HG03460 (cell line): Measurements from ENCODE around the gene UQCR10.
"Not testable (repeated sequence)": the region's sequence is repeated elsewhere in the genome, so short reads cannot be mapped to it uniquely, and the experiment has no call there.

Experiments
- ATAC-seq: cut with Tn5 transposase; IDR thresholded peaks from one replicate; pipeline ENCODE4 v1.9.1; 2021; ENCODE audit not compliant: unreplicated experiment

The UQCR10 gene

DNA sequence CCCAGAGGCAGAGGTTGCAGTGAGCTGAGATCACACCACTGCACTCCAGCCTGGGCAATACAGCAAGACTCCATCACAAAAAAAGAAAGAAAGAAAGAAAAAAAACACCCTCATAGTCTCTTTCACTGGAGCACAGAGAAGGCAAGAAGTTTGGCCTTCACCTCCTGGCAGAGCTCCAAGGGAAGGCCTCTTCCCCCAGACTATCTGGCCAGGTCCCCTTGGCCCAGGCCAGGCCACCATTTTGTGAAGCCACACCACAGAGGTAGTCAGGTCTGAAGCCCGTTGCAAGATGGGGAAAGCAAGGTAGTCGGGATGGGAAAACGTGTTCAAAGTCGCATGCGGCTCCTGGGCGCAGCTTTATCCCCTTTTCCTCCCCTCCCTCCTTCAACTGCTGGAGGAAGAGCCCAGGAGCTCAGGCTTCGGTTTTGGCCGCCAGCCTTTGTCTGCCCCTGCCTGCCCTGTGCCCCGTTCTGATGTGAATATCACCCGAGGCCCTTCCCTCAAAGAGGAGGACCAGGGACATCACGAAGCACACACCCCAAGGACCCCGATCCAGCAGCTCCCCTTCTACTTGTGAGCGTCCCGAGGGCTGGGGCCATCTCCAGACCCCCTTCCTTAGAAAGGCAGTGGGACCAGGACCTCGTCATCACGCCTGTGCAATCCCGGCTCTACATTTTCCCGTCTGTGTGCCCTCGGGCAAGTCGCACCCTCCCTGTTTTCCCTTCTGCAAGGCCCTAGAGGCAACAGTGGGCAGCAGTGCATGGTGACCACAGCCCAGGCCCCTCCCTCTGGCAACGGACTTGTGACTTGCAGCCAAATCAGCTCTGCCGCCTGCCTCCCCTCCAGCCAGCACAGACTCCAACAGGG lies 29.7 kb upstream of the UQCR10 start:
- no peak for ATAC-seq

DNA sequence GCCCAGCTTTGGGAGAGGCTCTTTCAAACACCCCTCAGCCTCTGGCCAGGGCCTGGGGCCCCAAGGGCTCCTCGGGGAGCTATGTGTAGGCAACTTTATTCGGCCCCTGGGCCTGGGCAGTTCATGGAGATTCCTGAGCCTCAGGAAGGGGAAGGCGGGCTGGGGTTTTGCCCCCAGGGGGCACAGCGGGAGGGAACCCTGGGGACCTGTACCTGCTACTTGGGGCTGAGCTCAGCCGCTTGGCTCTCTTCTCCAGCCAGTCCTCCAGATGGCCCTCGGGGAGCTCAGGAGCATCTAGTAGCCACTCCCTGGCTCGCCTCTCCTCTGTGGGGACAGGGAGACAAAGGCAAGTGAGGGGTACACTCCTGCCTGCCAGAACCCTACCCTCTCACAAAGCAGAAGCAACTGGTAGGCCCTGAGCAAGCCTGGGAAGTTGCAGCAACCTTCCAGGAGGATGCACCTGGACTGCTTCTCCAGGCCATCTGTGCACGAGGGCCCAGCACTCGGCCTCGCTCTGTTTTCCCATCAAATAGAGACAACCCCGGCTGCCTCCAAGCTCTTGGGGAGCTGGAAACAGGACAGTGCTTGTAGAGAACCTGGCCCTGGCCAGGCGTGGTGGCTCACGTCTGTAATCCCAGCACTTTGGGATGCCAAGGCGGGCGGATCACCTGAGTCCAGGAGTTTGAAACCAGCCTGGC lies 28.9 kb upstream of the UQCR10 start:
- no peak for ATAC-seq

DNA sequence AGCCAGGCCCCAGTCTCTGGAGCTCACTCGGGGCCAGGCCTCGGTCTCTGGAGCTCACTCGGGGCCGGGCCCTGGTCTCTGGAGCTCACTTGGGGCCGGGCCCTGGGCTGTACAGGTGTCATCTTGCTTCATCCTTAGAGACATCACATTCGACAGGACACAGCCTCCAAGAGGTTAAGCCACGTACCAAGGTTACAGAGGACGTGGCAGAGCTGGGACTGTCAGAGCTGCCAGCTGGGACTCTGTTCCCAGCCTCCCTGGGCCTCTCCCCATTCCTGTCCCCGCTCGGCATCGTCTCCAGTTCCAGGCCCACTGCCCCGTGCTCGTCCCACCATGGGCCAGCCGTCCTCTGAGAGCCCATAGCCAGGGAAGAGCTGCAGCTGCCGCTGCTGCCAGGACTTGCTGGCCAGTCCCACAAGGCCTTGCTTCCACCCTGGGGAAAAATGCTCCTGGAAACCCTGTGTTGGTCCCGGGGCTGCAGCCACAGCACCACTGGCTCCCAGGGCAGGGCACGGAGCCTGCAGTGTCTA lies 27.8 kb upstream of the UQCR10 start:
- ATAC-seq = no peak

GRCh38 chr22:29740216-29740615 lies 27.0 kb upstream of the UQCR10 start:
- no peak for ATAC-seq

DNA sequence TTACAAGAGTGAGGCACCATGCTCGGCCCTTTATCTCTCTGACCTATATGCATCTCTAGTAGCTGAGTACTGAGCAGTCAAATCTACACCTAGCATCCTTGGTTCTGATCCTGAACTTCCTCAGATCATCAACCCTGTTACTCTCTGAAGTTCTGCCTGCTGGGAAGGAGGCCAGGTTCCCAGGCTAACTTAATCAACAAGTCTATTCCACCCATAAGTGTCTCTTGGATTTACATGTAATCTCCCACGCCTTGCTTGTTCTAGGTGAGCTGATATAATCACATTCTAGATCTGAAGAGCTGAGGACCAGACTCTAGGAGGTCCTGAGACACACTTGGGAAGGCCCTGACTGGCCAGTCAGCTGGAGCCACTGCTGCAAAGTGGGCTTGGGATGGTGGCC lies 25.2 kb upstream of the UQCR10 start:
- ATAC-seq = no peak

- ATAC-seq = no peak
These were observed 24.8 kb upstream of the UQCR10 start for GRCh38 chr22:29742326-29742725.

DNA sequence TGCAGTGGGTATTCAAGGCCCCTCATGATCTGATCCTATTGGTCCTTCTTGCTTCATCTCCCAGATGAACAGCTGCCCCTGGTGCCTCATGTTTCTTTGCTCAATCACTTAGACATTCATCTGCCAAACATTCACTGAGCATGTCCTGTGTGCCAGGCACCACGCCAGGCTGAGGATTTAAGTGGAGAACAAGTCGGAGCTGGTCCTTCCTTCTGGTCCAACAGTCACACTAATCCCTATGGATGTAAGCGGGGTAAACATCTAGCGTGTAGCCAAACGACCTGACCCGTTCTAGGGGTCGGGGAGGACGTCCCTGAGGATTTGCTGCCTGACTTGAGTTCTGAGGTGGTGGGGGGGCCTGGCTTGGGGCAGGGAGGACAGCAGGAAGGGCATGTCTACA lies 22.3 kb upstream of the UQCR10 start:
- ATAC-seq = no peak

DNA sequence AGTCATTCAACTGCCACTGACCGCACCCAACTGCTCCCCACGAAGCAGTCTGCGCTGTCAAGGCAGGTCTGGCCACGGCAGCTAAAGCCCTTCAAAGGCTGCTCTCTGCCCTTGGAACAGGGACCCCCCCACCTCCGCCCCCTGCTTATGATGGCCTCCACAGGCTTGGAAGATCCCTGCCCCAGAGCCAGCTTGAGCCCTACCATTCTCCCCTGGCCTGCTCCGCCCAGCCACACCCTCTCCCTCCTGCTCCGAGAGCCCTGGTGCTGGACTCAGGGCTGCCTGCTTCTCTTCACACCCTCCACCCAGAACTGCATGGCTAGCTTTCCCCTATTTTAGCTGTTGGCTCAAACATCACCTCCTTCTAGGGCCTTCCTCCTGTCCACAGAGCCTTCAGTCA lies 19.3 kb upstream of the UQCR10 start:
- no peak for ATAC-seq

- ATAC-seq = no peak
These were observed 18.8 kb upstream of the UQCR10 start for GRCh38 chr22:29748248-29748893.

- ATAC-seq = no peak
These were observed 17.1 kb upstream of the UQCR10 start for GRCh38 chr22:29750029-29750428.

DNA sequence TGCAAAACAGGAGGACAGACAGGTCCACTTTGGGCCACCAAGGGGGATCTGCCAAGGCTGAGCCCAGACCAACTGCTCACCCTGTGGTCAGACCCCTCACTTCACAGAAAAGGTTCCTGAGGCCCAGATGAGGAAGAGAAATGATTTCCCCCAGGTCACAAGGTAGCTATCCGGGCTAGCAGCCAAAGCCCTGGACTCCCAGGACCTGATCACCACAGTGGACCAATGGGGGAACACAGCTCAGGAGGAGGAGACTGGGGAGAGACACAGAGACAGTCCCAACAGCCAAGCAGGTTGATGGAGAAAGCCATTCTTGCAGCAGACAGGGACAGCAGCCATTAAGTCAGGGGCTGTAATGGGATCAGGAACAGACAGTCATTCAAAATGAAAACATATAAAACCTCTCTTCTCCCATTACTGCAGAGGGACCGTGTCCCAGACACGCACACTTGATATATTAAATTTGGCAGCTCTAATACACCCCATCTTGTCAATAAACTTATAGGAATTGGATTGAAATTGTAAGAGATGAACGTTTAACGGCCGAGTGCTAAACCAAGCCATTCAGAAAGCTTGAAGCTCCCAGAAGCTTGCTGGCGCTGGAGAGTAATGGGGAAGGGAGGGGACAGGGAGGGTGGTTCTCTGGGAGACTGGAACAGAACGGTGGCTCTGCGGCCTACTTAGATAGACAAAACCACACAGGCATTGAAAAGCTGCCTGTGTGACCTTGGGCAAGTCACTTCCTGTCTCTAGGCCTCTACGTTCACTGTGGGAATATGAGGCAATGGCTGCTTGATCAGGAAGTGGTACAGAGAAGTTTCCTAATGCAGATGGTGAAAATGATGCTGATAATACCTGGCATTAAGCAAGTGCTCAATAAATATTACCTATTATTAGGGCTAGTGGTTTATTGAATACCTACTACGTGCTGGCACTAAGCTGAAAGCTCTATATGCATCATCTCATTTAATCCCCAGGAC lies 16.3 kb upstream of the UQCR10 start:
- ATAC-seq = no peak

GRCh38 chr22:29751669-29752068 lies 15.5 kb upstream of the UQCR10 start:
- ATAC-seq = no peak

DNA sequence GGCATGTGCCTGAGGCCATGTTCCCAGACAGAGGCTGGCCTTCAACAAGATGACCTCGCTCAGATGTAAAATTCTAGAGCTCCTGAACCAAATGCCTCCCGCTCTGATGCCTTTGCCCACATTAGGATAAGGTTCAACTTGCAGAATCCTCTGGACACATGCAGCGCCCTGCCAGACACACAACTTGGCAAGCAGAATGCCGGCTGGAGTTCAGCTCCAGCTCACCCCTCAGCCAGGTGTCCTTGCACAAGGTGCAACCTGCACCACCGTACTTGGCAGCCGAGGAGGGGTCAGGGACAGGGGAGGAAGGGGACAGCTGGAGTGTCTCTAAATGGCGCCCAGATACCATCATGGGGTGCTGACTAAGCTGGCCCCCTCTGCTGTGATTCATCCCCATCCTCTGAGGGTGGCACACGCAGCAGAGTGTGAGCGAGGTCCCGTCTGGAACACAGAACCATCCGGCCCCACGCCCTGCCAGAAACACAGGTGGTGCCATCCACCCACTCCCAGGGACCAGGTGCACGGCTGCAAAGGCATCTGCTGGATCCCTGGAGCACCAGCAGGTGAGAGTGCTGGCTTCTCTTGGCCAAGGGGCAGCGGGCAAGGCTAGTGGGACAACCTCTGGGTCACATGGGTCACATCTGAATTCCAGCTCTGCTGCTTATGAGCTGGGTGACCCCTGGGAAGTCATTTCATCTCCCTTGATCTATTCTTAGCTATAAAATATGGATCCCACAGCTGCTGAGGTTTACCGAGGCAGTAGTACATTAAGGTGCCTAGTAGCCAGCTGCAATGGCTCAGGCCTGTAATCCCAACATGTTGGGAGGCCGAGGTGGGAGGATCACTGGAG lies 13.1 kb upstream of the UQCR10 start:
- no peak for ATAC-seq

- ATAC-seq = not testable (repeated sequence)
These were observed 12.3 kb upstream of the UQCR10 start for GRCh38 chr22:29754658-29755395.

DNA sequence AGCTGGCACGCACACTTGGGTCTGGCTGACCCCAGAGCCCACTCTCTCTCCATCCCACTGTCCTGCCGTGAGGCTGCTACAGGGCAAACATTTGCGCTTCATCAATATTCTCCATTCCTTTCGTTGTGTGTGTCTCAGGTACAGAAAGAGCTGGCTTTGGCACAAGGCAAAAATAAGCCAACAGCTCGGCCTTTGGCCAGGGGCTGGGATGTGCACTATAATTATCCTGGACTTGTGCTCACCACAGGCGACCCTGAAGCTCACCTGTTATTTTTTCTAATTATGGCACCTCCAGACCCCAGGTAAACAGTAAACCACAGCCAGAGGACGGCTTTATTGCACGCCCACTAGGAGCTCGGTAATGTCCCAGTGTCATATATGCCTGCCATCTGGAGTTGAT lies 11.3 kb upstream of the UQCR10 start:
- ATAC-seq = no peak

DNA sequence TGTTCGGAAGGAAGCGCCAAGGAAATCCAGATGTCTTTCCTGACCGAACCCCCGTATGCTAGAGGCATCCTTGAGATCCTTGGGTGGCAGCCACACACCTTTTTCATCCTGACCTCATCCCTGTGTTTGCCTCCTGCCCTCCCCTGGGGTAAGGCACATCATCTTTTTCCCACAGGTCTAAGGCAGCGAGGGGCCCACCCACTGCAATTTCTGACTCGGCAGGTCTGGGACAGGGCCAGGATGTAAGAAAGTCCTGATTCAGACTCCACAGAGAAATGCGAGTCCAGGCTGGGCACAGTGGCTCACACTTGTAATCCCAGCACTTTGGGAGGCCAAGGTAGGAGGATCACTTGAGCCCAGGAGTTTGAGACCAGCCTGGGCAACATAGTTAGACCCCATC lies 10.8 kb upstream of the UQCR10 start:
- no peak for ATAC-seq

DNA sequence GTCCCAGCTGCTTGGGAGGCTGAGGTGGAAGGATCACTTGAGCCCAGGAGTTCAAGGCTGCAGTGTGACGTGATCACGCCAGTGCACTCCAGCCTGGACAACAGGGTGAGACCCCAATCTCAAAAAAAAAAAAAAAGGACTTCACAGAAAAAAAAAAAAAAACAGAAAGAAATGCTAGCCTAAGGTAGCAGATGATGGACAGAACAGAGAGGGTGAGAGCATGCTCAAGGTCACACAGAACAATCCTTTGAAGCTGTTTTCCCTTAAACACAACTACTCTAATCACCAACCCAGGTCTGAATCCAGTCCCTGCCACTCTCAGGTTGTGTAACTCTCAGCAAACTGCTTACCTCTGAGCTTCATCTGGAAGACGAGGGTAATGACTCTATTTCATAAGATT lies 10.1 kb upstream of the UQCR10 start:
- no peak for ATAC-seq

DNA sequence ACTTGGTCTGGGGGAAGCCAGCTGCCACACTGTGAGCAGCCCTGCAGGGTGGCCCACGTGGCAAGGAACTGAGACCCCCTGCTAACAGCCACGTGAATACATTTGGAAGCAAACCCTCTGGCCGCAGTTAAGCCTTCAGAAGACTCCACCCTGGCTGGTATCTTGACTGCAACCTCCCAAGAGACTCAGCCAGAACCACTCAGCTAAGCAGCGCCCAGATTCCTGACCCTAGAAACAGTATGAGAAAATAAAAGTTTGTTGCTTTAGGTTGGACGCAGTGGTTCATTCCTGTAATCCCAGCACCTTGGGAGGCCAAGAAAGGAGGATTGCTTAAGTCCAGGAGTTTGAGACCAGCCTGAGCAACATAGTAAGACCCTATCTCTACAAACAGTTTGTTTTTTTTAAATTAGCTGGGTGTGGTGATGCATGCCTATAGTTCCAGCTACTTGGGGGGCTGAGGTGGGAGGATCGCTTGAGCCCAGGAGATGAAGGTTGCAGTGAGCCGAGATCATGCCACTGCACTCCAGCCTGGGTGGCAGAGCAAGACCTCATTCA lies 9.0 kb upstream of the UQCR10 start:
- ATAC-seq = no peak

DNA sequence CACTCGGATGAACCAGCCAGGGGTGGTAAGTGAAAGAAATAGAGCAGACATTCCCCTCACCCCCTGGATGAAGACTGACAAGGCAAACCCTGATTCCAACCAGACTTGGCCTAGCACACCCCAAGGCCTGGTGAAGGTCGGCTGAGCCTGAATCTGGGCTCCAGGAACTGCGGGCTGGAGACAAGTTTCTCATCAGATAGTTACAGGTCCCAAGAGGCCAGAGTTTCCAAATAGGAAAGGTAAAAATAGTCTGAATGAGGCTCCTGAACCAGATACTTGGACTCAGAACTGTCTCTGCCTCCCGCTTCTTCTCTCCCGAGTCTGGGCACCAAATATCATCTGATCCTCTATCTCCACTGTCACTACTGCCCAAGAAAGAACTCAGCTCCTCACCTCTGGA lies 8.2 kb upstream of the UQCR10 start:
- ATAC-seq = no peak
